Peyer's patch (tissue), 4 donors: ENCODE measurements around the gene RBM19.

Source experiments
- POLR2A ChIP-seq, 2 donors: fragments of 450-650 bp; IDR thresholded peaks; one replicate each; pipeline ENCODE4 v1.5.1; 2017; ENCODE audit warnings: antibody characterized with exemption in 2 of 2, mild to moderate bottlenecking in 2 of 2, moderate library complexity in 2 of 2
- TF ChIP-seq, protein P1 (sequence below), 6 experiments: fragments of 450-650 bp in 4 of 6; fragments of 200-600 bp in 2 of 6; sonication (generic) in 1 of 6; IDR thresholded peaks; one replicate each; pipeline ENCODE4 v1.5.1; 2017 to 2019; ENCODE audit warnings: antibody characterized with exemption in 6 of 6, mild to moderate bottlenecking in 3 of 6, moderate library complexity in 1 of 6

DNA sequence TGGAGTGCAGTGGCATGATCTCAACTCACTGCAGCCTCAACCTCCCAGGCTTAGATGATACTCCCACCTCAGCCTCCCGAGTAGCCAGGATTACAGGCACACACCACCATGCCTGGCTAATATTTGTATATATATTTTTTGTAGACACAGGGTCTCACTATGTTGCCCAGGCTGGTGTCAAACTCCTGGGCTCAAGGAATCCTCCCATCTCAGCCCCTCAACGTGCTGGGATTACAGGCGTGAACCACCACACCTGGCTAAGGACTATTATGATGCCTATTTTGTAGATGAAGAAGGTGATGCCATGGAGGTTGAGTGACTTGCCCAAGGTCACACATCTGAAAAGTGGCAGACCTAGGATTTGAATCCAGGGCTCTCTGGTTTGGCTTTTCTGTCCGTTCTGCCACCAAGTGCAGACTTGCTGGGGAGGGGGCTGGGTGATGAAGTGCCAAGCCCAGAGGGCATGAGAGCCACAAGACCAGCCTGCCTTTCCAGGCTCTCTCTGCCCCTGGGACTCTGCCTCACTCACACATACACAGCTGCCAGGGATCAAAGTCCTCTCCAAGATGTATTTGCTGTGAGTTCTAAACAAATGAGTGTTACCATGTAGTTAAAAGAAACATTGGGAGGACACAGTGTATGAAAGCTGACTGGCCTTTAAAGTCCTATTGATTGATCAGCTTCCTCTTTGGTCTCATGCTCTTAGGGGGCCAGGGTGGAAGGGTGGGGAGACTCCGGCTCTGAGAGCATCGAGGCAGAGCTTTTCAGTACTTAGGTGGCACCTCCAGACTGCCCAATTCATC lies 21.3 kb upstream of the RBM19 start:
- TF ChIP-seq, protein P1, sequence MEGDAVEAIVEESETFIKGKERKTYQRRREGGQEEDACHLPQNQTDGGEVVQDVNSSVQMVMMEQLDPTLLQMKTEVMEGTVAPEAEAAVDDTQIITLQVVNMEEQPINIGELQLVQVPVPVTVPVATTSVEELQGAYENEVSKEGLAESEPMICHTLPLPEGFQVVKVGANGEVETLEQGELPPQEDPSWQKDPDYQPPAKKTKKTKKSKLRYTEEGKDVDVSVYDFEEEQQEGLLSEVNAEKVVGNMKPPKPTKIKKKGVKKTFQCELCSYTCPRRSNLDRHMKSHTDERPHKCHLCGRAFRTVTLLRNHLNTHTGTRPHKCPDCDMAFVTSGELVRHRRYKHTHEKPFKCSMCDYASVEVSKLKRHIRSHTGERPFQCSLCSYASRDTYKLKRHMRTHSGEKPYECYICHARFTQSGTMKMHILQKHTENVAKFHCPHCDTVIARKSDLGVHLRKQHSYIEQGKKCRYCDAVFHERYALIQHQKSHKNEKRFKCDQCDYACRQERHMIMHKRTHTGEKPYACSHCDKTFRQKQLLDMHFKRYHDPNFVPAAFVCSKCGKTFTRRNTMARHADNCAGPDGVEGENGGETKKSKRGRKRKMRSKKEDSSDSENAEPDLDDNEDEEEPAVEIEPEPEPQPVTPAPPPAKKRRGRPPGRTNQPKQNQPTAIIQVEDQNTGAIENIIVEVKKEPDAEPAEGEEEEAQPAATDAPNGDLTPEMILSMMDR (IDR thresholded peaks at IDR 0.05), result no peak
- no peak for TF ChIP-seq POLR2A (IDR thresholded peaks at IDR 0.05)
